ENCODE measurements around the gene CHN1.

CHN1 gene

GRCh38 chr2:174780856-174781255 is 224.3 kb downstream of the CHN1 start:
- TF ChIP-seq, protein P1, sequence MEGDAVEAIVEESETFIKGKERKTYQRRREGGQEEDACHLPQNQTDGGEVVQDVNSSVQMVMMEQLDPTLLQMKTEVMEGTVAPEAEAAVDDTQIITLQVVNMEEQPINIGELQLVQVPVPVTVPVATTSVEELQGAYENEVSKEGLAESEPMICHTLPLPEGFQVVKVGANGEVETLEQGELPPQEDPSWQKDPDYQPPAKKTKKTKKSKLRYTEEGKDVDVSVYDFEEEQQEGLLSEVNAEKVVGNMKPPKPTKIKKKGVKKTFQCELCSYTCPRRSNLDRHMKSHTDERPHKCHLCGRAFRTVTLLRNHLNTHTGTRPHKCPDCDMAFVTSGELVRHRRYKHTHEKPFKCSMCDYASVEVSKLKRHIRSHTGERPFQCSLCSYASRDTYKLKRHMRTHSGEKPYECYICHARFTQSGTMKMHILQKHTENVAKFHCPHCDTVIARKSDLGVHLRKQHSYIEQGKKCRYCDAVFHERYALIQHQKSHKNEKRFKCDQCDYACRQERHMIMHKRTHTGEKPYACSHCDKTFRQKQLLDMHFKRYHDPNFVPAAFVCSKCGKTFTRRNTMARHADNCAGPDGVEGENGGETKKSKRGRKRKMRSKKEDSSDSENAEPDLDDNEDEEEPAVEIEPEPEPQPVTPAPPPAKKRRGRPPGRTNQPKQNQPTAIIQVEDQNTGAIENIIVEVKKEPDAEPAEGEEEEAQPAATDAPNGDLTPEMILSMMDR (IDR thresholded peaks at IDR 0.05; ENCODE audit: borderline replicate concordance, insufficient read depth, low read depth, low read length): no peak
- H3K4me3 ChIP-seq (ENCODE audit: low read depth, low read length): no peak overlapping the region

GRCh38 chr2:174780191-174780840 is 224.9 kb downstream of the CHN1 start:
- H3K4me3 ChIP-seq (ENCODE audit: low read depth, low read length): no peak overlapping the region
- TF ChIP-seq, protein P1 (IDR thresholded peaks at IDR 0.05; ENCODE audit: borderline replicate concordance, insufficient read depth, low read depth, low read length): no peak

GRCh38 chr2:174779361-174779928 is 225.7 kb downstream of the CHN1 start:
- TF ChIP-seq, protein P1 (IDR thresholded peaks at IDR 0.05; ENCODE audit: borderline replicate concordance, insufficient read depth, low read depth, low read length): no peak

GRCh38 chr2:174778085-174778981 is 226.8 kb downstream of the CHN1 start:
- H3K4me3 ChIP-seq (ENCODE audit: low read depth, low read length): no peak overlapping the region
- TF ChIP-seq, protein P1 (IDR thresholded peaks at IDR 0.05; ENCODE audit: borderline replicate concordance, insufficient read depth, low read depth, low read length): no peak

More at GRCh38 chr2:174779361-174779928, 225.7 kb downstream of the CHN1 start:
- no peak overlapping the region for H3K4me3 ChIP-seq (ENCODE audit: low read depth, low read length)

DNA sequence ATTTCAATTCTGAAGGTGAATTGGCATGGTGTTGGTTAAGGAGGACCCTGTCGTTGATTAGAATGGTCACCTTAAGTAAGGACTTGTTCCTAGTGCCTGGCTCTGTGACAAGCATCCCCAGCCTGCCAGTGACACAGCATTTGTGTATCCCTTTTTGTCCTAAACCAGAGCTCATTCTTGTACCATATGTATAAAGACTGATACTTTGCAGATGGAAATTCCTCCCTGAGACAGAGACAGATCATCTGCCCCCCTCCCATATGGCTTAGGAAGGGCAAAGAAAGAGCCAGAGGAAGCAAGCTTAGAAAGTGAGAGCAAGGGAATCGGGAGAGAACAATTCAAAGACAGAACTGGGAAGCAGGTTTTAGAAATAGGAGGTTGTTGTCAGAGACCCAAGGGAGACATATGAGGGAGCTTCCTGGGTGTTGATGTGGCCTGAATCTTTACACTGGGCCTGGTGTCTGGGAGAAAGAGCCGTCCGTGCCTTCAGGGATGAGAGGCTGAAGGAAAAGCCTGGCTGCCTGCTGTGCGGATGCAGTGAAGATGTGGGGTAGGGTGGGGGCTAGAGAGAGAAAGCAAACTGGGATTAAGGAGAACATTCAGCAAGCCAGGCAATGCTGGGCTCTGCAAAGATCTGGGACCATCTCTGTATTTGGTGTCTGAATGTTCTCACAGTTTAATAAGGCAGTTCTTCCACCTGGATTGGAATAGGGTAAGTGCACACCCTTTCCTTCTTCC is 227.7 kb downstream of the CHN1 start:
- TF ChIP-seq, protein P1 (IDR thresholded peaks at IDR 0.05; ENCODE audit: borderline replicate concordance, insufficient read depth, low read depth, low read length): no peak
- no peak overlapping the region for H3K4me3 ChIP-seq (ENCODE audit: low read depth, low read length)

- H3K4me3 ChIP-seq (ENCODE audit: low read depth, low read length): no peak overlapping the region
- TF ChIP-seq, protein P1 (IDR thresholded peaks at IDR 0.05; ENCODE audit: borderline replicate concordance, insufficient read depth, low read depth, low read length): no peak
Observed at GRCh38 chr2:174776675-174777074, 228.5 kb downstream of the CHN1 start.
